ENCODE data around the gene URGCP.

DNA sequence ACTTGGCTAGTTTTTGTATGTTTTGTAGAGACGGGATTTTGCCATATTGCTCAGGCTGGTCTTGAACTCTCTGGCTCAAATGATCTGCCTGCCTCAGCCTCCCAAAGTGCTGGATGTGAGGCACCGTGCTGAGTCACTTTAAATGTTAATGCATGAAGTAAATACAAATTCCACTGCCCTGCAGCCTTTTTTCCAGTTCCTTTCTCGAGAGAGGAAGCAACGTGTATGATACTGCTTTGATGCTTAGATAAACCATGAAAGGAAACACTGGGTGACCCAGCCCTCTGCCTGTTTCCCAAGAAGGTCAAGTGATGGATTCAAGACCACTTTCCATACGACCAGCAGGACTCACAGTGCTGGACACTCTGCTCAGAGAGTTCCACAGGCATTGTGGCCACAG is 25.8 kb downstream of the URGCP start:
- TF ChIP-seq, protein P1, sequence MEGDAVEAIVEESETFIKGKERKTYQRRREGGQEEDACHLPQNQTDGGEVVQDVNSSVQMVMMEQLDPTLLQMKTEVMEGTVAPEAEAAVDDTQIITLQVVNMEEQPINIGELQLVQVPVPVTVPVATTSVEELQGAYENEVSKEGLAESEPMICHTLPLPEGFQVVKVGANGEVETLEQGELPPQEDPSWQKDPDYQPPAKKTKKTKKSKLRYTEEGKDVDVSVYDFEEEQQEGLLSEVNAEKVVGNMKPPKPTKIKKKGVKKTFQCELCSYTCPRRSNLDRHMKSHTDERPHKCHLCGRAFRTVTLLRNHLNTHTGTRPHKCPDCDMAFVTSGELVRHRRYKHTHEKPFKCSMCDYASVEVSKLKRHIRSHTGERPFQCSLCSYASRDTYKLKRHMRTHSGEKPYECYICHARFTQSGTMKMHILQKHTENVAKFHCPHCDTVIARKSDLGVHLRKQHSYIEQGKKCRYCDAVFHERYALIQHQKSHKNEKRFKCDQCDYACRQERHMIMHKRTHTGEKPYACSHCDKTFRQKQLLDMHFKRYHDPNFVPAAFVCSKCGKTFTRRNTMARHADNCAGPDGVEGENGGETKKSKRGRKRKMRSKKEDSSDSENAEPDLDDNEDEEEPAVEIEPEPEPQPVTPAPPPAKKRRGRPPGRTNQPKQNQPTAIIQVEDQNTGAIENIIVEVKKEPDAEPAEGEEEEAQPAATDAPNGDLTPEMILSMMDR (IDR thresholded peaks at IDR 0.05; ENCODE audit: low read length): no peak
- no peak for TF ChIP-seq EZH2 (IDR thresholded peaks at IDR 0.05; ENCODE audit: borderline replicate concordance, low read length)
